SK-N-MC (cell line): ENCODE measurements around the gene MIEN1.

Experiments used
- EZH2 ChIP-seq: fragments of 200-600 bp; sonication (generic); IDR thresholded peaks from one replicate; pipeline ENCODE4 v1.6.1; 2017; ENCODE audit warnings: antibody characterized with exemption
- FOXP2 ChIP-seq: optimal IDR thresholded peaks from 2 replicates; pipeline ENCODE3; 2011; ENCODE audit warnings: mild to moderate bottlenecking, moderate library complexity; ENCODE audit not compliant: insufficient read depth; ENCODE audit errors: extremely low read length, control extremely low read depth
- POLR2AphosphoS5 ChIP-seq: IDR thresholded peaks from 2 replicates; pipeline ENCODE4 v1.6.1; 2012; ENCODE audit warnings: mild to moderate bottlenecking, low read depth, low read length, borderline replicate concordance

DNA sequence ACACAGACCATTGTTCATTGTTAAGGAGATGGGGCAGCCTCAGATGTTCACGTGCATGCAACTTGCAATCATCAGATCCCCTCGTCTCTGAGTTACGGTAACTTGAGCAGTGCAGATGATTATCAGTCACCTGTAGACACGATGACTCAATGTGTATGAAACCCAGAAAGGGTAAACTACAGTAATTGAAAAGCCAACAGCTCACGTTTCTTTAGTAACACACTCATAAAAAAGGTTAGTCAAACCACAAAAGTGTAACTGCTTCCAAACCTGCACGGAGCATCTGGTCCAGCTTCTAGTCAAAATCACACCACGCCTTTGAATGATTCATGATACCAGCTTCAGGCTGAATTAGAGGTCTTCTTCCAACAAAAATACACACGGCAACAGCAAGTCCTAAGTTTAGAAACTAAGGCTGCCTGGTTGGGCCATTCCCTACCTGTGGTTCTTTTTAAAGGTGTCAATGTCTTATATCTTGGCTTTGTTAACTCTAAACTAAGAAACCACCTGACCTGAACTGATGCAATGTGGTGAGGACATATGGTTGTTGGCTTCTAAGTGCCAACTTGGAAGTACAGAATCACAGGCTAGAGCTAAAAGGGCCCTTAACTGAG, 39.7 kb upstream of the MIEN1 start:
- TF ChIP-seq POLR2AphosphoS5 = no peak
- TF ChIP-seq EZH2 = no peak
- no peak for TF ChIP-seq FOXP2
